Ascending aorta (tissue), 2 donors: Measurements from ENCODE around the gene SAFB. TPM values are rescaled to one million over a fixed set of nuclear protein-coding genes. Genes with fewer than 3 reads are reported as not detected.

Source experiments
- DNase-seq, 2 donors: peaks; one replicate each; pipeline ENCODE4 v3.0.0-alpha.2; 2019; ENCODE audit warnings: low spot score in 2 of 2
- H3K27ac ChIP-seq, 2 donors: fragments of 200-600 bp; sonication (generic); one replicate each; pipeline ENCODE4 v1.5.1; 2016 to 2017; ENCODE audit warnings: mild to moderate bottlenecking in 1 of 2
- H3K27me3 ChIP-seq: fragments of 200-600 bp; sonication (generic); one replicate; pipeline ENCODE4 v1.5.1; 2017
- H3K36me3 ChIP-seq, 2 donors: fragments of 200-600 bp; sonication (generic); one replicate each; pipeline ENCODE4 v1.5.1; 2016
- H3K4me1 ChIP-seq, 2 donors: fragments of 200-600 bp; sonication (generic); one replicate each; pipeline ENCODE4 v1.5.1; 2016 to 2017; ENCODE audit warnings: mild to moderate bottlenecking in 1 of 2
- H3K4me3 ChIP-seq, 2 donors: fragments of 200-600 bp; sonication (generic); one replicate each; pipeline ENCODE4 v1.5.1; 2016 to 2017; ENCODE audit warnings: mild to moderate bottlenecking in 1 of 2
- H3K9me3 ChIP-seq, 2 donors: fragments of 200-600 bp; sonication (generic); one replicate each; pipeline ENCODE4 v1.5.1; 2016
- intact Hi-C: fragments of 100-400 bp; cut with DNase I; formaldehyde crosslinking; loops from one replicate; pipeline ENCODE4 v1.15.1; 2023
- total RNA-seq: library from RNA; depleted of rRNA; stranded (reverse); fragments of >200 nt; gene quantifications from one replicate; pipeline ENCODE4 v1.1.0, GENCODE V29; 2016
- TF ChIP-seq, protein P1 (sequence below), 3 experiments: fragments of 200-600 bp in 2 of 3; fragments of 450-650 bp in 1 of 3; sonication (generic) in 2 of 3; IDR thresholded peaks; one replicate each; pipeline ENCODE4 v1.5.1; 2016 to 2019; ENCODE audit warnings: antibody characterized with exemption in 3 of 3, mild to moderate bottlenecking in 1 of 3, moderate library complexity in 1 of 3

Gene SAFB
- total RNA-seq, 1 donor from 2014 or later = 114 TPM

DNA sequence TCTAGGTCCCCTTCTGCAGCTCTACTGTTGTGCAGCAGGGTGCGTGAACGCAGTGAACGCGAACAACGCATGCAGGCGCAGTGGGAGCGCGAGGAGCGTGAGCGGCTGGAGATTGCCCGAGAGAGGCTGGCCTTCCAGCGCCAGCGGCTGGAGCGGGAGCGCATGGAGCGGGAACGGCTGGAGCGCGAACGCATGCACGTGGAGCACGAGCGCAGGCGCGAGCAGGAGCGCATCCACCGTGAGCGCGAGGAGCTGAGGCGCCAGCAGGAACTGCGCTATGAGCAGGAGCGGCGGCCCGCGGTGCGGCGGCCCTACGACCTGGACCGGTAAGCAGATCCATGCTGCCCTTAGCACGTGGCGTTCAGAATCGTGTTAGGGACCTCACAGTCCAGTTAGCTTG, 38.6 kb downstream of the SAFB start:
- Histone ChIP-seq H3K27me3 (no peaks in the 10 kb centered on the region), H3K27ac (no peak overlapping the region), H3K4me3 (no peak overlapping the region), H3K4me1 (no peaks in the 10 kb centered on the region), H3K9me3 (no peaks in the 10 kb centered on the region), H3K36me3 (peaks cover 96 to 100% of the 10 kb centered on the region in 2 donors)
- TF ChIP-seq, protein P1, sequence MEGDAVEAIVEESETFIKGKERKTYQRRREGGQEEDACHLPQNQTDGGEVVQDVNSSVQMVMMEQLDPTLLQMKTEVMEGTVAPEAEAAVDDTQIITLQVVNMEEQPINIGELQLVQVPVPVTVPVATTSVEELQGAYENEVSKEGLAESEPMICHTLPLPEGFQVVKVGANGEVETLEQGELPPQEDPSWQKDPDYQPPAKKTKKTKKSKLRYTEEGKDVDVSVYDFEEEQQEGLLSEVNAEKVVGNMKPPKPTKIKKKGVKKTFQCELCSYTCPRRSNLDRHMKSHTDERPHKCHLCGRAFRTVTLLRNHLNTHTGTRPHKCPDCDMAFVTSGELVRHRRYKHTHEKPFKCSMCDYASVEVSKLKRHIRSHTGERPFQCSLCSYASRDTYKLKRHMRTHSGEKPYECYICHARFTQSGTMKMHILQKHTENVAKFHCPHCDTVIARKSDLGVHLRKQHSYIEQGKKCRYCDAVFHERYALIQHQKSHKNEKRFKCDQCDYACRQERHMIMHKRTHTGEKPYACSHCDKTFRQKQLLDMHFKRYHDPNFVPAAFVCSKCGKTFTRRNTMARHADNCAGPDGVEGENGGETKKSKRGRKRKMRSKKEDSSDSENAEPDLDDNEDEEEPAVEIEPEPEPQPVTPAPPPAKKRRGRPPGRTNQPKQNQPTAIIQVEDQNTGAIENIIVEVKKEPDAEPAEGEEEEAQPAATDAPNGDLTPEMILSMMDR (IDR thresholded peaks at IDR 0.05) = no peak
- intact Hi-C loops = no loop called here
- no peak for DNase-seq

DNA sequence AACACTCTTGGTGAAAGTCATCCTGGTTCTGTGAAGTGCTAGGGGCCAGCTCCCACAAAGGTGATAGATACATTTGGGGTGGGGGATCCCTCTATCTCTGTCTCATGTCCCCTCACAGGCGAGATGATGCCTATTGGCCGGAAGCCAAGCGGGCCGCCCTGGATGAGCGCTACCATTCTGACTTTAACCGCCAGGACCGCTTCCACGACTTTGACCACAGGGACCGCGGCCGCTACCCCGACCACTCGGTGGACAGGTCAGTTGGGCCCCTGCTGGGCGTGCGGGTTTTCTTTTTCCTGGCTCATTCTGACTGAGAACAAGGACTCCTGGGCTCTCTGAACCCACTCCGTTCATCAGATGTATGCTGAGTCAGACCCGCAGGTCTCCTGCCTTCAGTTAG, 41.0 kb downstream of the SAFB start:
- Histone ChIP-seq H3K27me3 (no peaks in the 10 kb centered on the region), H3K4me3 (no peak overlapping the region), H3K9me3 (no peaks in the 10 kb centered on the region), H3K27ac (no peak overlapping the region), H3K36me3 (peaks cover 98 to 99% of the 10 kb centered on the region in 2 donors), H3K4me1 (no peaks in the 10 kb centered on the region)
- DNase-seq = no peak
- intact Hi-C loops = no loop called here
- TF ChIP-seq, protein P1 (IDR thresholded peaks at IDR 0.05) = no peak

DNA sequence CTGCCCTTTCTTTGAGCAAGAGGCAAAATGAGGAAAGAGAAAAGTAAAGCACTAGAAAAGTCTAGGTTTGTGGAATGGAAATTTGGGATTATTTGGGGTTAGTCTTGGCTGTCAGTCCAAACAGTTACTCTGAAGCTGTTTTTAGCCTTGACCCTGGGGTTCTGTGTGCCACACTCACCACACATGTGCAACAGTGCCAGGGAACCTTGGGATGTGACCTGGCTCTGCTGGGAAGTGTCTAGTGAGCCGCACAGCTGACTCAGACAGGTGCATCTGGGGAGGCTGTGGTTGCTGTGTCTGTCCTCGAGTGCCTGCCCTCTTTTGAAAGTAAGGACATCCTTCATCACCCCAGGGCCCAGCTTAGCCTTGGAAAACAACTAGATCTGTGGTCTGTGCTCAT, 41.6 kb downstream of the SAFB start:
- Histone ChIP-seq H3K9me3 (no peaks in the 10 kb centered on the region), H3K4me1 (no peaks in the 10 kb centered on the region), H3K27ac (no peak overlapping the region), H3K36me3 (peaks cover 99 to 100% of the 10 kb centered on the region in 2 donors), H3K27me3 (no peaks in the 10 kb centered on the region), H3K4me3 (no peak overlapping the region)
- no peak for DNase-seq
- TF ChIP-seq, protein P1 (IDR thresholded peaks at IDR 0.05) = no peak
- intact Hi-C loops = no loop called here

DNA sequence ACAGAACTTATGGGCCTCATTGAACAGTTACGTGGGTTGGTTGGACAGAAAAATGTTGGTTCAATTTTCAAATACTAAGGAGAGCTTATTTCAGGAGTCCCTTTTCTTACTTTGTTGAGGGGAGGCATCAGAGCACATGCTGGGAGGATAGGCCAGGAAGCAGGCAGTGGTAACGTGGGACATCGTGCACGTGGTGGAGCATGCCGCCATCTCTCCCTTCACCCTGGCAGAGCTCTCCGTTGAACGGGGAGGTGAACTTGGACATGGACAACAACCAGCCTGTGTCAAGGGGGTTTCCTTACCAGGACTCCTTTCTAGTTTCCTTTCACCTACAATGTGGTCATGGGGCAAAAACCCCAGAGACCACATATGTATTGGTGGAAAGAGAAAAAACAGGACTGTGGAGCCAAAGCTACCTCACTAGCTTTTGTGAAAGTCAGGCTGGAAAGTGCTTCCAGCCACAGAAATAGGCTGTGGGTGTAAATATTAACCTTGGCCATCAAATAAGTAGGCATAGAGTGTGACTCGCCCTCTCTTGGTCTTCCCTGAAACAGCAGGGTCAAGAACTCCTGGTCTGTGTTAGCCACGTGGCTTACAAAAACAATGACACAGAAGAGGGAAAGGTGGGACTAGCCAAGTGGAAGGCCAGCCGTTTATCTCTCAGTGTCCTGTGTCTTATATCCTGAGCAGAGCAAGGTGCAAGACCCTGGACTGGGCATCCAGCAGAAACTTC, 43.1 kb downstream of the SAFB start:
- H3K36me3 ChIP-seq = peaks cover 86 to 88% of the 10 kb centered on the region in 2 donors

DNA sequence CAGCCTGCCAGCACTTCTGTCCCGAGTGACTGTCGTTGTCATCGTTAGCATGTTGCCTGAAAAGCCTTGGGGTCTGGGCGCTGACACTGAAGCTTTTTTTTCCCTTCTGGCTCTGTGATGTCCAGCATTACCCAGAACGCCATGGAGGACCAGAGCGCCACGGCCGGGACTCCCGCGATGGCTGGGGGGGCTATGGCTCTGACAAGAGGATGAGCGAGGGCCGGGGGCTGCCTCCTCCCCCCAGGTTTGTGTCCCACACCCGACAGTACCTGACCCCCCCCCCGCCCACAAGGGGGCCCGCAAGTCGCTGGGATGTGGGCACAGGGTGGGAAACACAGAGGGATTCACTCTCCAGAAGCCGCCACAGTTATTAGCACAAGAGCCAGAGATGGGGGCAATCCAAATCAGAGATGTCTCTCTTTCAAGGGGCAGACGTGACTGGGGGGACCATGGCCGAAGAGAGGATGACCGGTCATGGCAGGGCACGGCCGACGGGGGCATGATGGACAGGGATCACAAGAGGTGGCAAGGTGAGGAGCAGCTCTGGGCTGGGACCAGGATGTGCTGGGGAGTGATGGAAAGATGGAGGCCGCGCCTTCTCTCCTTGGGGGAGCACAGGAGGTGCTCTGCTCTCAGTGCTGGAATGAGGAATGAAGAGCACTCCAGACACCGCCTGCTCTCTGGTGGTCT, 44.2 kb downstream of the SAFB start:
- intact Hi-C loops = no loop called here
- Histone ChIP-seq H3K27ac (no peak overlapping the region), H3K36me3 (peaks cover 75 to 82% of the 10 kb centered on the region in 2 donors)

More for the DNA sequence above, 43.1 kb downstream of the SAFB start:
- H3K4me3 ChIP-seq = no peak overlapping the region
- no peaks in the 10 kb centered on the region for H3K27me3 ChIP-seq
- TF ChIP-seq, protein P1 (IDR thresholded peaks at IDR 0.05) = peak in 1 of 3 experiments; percentile 15
- H3K27ac ChIP-seq = peak overlapping the region in 1 of 2 donors; percentile 14
- no peaks in the 10 kb centered on the region for H3K4me1 ChIP-seq
- DNase-seq = no peak
- H3K9me3 ChIP-seq = no peaks in the 10 kb centered on the region
- intact Hi-C loops = no loop called here

More for the DNA sequence above, 44.2 kb downstream of the SAFB start:
- DNase-seq = no peak
- H3K27me3 ChIP-seq = no peaks in the 10 kb centered on the region
- H3K9me3 ChIP-seq = no peaks in the 10 kb centered on the region
- TF ChIP-seq, protein P1 (IDR thresholded peaks at IDR 0.05) = no peak
- no peak overlapping the region for H3K4me3 ChIP-seq
- no peaks in the 10 kb centered on the region for H3K4me1 ChIP-seq
